Adrenal gland (tissue), 12 donors: Measurements from ENCODE around the gene ALOX12B. TPM values are rescaled to one million over a fixed set of nuclear protein-coding genes. Genes with fewer than 3 reads are reported as not detected.
A peak's percentile ranks its signal among the peaks of the same experiment; 100 is the strongest.

Source experiments
- DNase-seq, 7 donors: peaks; one replicate each; pipeline ENCODE4 v3.0.0-alpha.2; 2019 to 2020
- H3K27ac ChIP-seq, 5 donors: fragments of 200-600 bp; sonication (generic) in 4 of 5; 1 replicate in 3 of 5; 2 replicates in 2 of 5; pipeline versions ENCODE4 v1.5.1 to v1.8.0; 2016 to 2020; ENCODE audit warnings: mild to moderate bottlenecking in 1 of 5
- H3K27me3 ChIP-seq: fragments of 200-600 bp; 2 replicates; pipeline ENCODE4 v1.8.0; 2021
- H3K36me3 ChIP-seq, 2 donors: fragments of 200-600 bp; replicated peaks in 1 of 2; 1 replicate in 1 of 2; 2 replicates in 1 of 2; pipeline versions ENCODE4 v1.5.1 to v1.8.0; 2018 to 2022
- H3K4me1 ChIP-seq, 2 donors: fragments of 200-600 bp; replicated peaks in 1 of 2; 1 replicate in 1 of 2; 2 replicates in 1 of 2; pipeline versions ENCODE4 v1.5.1 to v1.8.0; 2018 to 2021
- H3K4me3 ChIP-seq, 4 donors: fragments of 200-600 bp; sonication (generic) in 3 of 4; one replicate each; pipeline ENCODE4 v1.5.1; 2016 to 2018
- H3K9me3 ChIP-seq, 3 donors: fragments of 200-600 bp; sonication (generic) in 1 of 3; replicated peaks in 1 of 3; 1 replicate in 2 of 3; 2 replicates in 1 of 3; pipeline versions ENCODE4 v1.5.1 to v1.8.0; 2016 to 2021
- POLR2A ChIP-seq, 2 donors: fragments of 450-650 bp; IDR thresholded peaks; one replicate each; pipeline ENCODE4 v1.6.1; 2017; ENCODE audit warnings: antibody characterized with exemption in 2 of 2, mild to moderate bottlenecking in 2 of 2, moderate library complexity in 1 of 2
- WGBS, 4 donors: extraction: QIAGEN DNeasy Blood & Tissue Kit in 2 of 4; methylation state at CpG; one replicate each; pipeline versions ENCODE4 v1.1.5 to v1.1.7; 2013 to 2017; 5-methylcytosine and 5-hydroxymethylcytosine counted together
- intact Hi-C, 2 donors: fragments of 100-400 bp; cut with DNase I; formaldehyde crosslinking; loops; one replicate each; pipeline versions ENCODE4 v1.14.1 to v1.15.0; 2022 to 2023
- polyA plus RNA-seq, 3 donors: library from polyadenylated mRNA; stranded (reverse); fragments of 200-250 nt in 2 of 3; fragments of 350-450 nt in 1 of 3; fragmentation: Illumina TruSeq in 1 of 3; extraction: RNeasy Lipid Tissue Mini Kit (QIAGEN cat#74804) in 1 of 3; gene quantifications; one replicate each; pipeline ENCODE4 v1.2.3, GENCODE V29; 2013 to 2014
- total RNA-seq, 9 donors: library from RNA; depleted of rRNA in 4 of 9; stranded (reverse); fragments of >200 nt in 4 of 9; fragments of 120-200 nt in 1 of 9; fragmentation: NEBNext Ultra II Directional in 1 of 9; extraction: Animal tissue kit (Norgen Biotek cat#: 25700) in 1 of 9; gene quantifications; one replicate each; pipeline versions ENCODE4 v1.1.0 to v1.2.4, GENCODE V29; 2013 to 2023
- TF ChIP-seq, protein P1 (sequence below), 6 experiments: fragments of 450-650 bp in 4 of 6; fragments of 200-600 bp in 2 of 6; sonication (generic) in 1 of 6; IDR thresholded peaks; 1 replicate in 5 of 6; 2 replicates in 1 of 6; pipeline versions ENCODE4 v1.5.1 to v1.8.0; 2016 to 2021; ENCODE audit warnings: antibody characterized with exemption in 6 of 6, mild to moderate bottlenecking in 2 of 6, moderate library complexity in 1 of 6
- donor health status: healthy with polysubstance abuse.
- donor health status: Bipolar disorder and iron deficiency.
- donor health status: DM: yes; HTN: yes; CAD: no.
- donor health status: DM: no; HTN: no; CAD: no.
- donor health status: DM: no; HTN: no; CAD: no.
- donor health status: DM: yes; HTN: yes; CAD: no.

ALOX12B gene
- total and polyA plus RNA-seq, 12 donors = not detected

DNA sequence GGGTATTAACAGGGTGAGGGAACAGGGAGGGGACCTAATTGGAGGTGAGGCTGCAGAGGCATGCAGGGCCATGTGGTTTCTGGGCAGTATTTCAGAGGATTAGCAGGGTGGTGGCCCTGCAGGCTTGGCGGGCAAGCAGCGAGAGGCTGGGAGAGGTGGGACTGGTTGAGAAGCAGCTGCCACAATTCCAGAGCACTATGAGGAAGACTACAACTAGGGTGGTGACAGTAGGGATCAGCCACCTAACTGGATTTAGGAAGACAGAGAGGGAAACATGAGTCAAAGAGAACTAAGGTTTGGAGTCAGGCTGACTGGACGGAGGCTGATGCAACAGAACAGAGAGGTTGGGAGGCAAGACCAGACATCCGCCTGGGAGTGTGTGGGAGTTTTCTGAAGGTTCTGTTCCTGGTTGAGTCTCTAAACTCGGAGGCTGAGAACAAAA lies 18.5 kb upstream of the ALOX12B start:
- peaks cover 0 to 6% of the 10 kb centered on the region in 2 donors for H3K4me1 ChIP-seq
- H3K4me3 ChIP-seq = no peak overlapping the region
- intact Hi-C loops = no loop called here
- no peaks in the 10 kb centered on the region for H3K36me3 ChIP-seq
- no peak for DNase-seq
- H3K9me3 ChIP-seq = no peaks in the 10 kb centered on the region
- TF ChIP-seq, protein P1, sequence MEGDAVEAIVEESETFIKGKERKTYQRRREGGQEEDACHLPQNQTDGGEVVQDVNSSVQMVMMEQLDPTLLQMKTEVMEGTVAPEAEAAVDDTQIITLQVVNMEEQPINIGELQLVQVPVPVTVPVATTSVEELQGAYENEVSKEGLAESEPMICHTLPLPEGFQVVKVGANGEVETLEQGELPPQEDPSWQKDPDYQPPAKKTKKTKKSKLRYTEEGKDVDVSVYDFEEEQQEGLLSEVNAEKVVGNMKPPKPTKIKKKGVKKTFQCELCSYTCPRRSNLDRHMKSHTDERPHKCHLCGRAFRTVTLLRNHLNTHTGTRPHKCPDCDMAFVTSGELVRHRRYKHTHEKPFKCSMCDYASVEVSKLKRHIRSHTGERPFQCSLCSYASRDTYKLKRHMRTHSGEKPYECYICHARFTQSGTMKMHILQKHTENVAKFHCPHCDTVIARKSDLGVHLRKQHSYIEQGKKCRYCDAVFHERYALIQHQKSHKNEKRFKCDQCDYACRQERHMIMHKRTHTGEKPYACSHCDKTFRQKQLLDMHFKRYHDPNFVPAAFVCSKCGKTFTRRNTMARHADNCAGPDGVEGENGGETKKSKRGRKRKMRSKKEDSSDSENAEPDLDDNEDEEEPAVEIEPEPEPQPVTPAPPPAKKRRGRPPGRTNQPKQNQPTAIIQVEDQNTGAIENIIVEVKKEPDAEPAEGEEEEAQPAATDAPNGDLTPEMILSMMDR (IDR thresholded peaks at IDR 0.05) = no peak
- TF ChIP-seq POLR2A (IDR thresholded peaks at IDR 0.05) = no peak
- H3K27ac ChIP-seq = no peak overlapping the region
- H3K27me3 ChIP-seq = peaks cover 16% of the 10 kb centered on the region
- 66 to 79% (median 76%) methylated on average over 5 of the region's 5 CpGs for WGBS, 4 donors

DNA sequence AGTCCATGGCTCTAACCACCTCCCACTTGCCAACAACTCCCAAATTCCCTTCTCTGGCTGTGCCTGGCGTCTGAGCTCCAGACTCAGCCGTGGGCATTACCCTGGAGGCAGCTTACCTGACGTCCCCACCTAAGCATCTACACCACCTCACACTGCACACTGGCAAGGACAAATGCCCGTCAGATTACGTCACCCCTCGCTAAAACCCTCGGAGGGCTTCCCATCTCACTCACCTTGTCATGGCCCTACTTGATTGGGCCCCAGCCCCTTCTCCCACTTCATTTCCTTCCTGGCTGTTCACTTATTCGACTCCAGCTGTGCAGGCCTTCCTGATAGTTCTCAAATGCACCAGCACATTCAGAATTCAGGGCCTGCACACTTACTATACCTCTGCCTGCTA lies 17.4 kb upstream of the ALOX12B start:
- H3K9me3 ChIP-seq = no peaks in the 10 kb centered on the region
- WGBS, 4 donors = 74 to 84% (median 79%) methylated on average over 8 of the region's 8 CpGs
- intact Hi-C loops = no loop called here

DNA sequence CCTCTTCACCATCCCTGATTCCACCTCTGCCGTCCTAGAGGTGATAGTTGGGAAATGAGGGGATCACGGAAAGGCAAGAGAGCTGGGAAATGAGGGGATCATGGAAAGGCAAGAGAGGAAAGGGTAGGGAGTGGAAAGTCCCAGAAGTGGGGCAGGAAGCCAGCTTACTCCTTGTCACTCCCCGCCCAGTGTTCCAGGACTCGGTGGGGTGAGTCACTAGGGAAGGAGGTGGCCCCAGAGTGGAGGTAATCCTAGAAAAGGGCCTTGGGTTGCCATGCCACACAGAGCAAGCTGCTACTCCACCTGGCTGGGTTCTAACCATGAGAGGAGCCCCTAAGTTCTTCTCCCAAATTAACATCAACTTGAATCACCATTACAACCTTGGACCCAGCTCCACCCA lies 16.0 kb upstream of the ALOX12B start:
- Histone ChIP-seq H3K4me1 (no peaks in the 10 kb centered on the region), H3K9me3 (no peaks in the 10 kb centered on the region), H3K4me3 (no peak overlapping the region), H3K27me3 (no peaks in the 10 kb centered on the region), H3K36me3 (no peaks in the 10 kb centered on the region), H3K27ac (no peak overlapping the region)
- DNase-seq = peak; percentile 50 to 81 (median 63)
- intact Hi-C loops = no loop called here
- WGBS, 4 donors = 59 to 70% (median 59%) methylated on average over 4 of the region's 4 CpGs
- TF ChIP-seq, protein P1 (IDR thresholded peaks at IDR 0.05) = no peak
- no peak for TF ChIP-seq POLR2A (IDR thresholded peaks at IDR 0.05)

More for the DNA sequence above, 17.4 kb upstream of the ALOX12B start:
- H3K4me3 ChIP-seq = no peak overlapping the region
- DNase-seq = no peak
- H3K27me3 ChIP-seq = peaks cover 8% of the 10 kb centered on the region
- H3K27ac ChIP-seq = no peak overlapping the region
- TF ChIP-seq POLR2A (IDR thresholded peaks at IDR 0.05) = no peak
- TF ChIP-seq, protein P1 (IDR thresholded peaks at IDR 0.05) = no peak
- peaks cover 0 to 2% of the 10 kb centered on the region in 2 donors for H3K4me1 ChIP-seq
- no peaks in the 10 kb centered on the region for H3K36me3 ChIP-seq

- no peaks in the 10 kb centered on the region for H3K4me1 ChIP-seq
- no peak for TF ChIP-seq POLR2A (IDR thresholded peaks at IDR 0.05)
- TF ChIP-seq, protein P1 (IDR thresholded peaks at IDR 0.05) = no peak
- H3K9me3 ChIP-seq = no peaks in the 10 kb centered on the region
- H3K4me3 ChIP-seq = no peak overlapping the region
- H3K36me3 ChIP-seq = no peaks in the 10 kb centered on the region
- DNase-seq = no peak
- intact Hi-C loops = no loop called here
- WGBS, 4 donors = 76 to 89% (median 79%) methylated on average over 6 of the region's 6 CpGs
- H3K27ac ChIP-seq = no peak overlapping the region
- no peaks in the 10 kb centered on the region for H3K27me3 ChIP-seq
These were observed 14.2 kb upstream of the ALOX12B start for GRCh38 chr17:8101721-8102120.
